Activated CD4-positive, alpha-beta T cell treated with anti-CD3 and anti-CD28 coated beads, Interleukin-2, amount 10 ng/mL, durations not matched to agents 24 days and 14 days (primary cell): ENCODE data around the gene RERE. TPM values are rescaled to one million over a fixed set of nuclear protein-coding genes. Genes with fewer than 3 reads are reported as not detected.

Source experiments
- DNase-seq: peaks from one replicate; pipeline ENCODE4 v3.0.0; 2022
- H3K27ac Mint-ChIP-seq: one replicate; pipeline ENCODE4 v1.8.0; 2022; ENCODE audit warnings: mild to moderate bottlenecking, mixed read lengths
- H3K27me3 Mint-ChIP-seq: one replicate; pipeline ENCODE4 v1.8.0; 2022; ENCODE audit warnings: mixed read lengths
- H3K36me3 Mint-ChIP-seq: one replicate; pipeline ENCODE4 v1.8.0; 2022; ENCODE audit warnings: low read depth, mild to moderate bottlenecking, mixed read lengths
- H3K4me1 Mint-ChIP-seq: one replicate; pipeline ENCODE4 v1.8.0; 2021; ENCODE audit warnings: mixed read lengths
- H3K4me3 Mint-ChIP-seq: one replicate; pipeline ENCODE4 v1.8.0; 2022; ENCODE audit warnings: mild to moderate bottlenecking, moderate library complexity, mixed read lengths
- H3K9me3 Mint-ChIP-seq: one replicate; pipeline ENCODE4 v1.8.0; 2021; ENCODE audit warnings: mixed read lengths
- intact Hi-C: fragments of 100-400 bp; cut with micrococcal nuclease; formaldehyde crosslinking; loops from one replicate; pipeline ENCODE4 v1.15.1; 2023
- total RNA-seq: library from RNA; stranded (reverse); gene quantifications from 2 replicates; pipeline ENCODE4 v1.2.3, GENCODE V29; 2022

Gene RERE
- total RNA-seq, 1 donor from 2014 or later: 85.6 TPM

GRCh38 chr1:8321612-8322011, 495.8 kb downstream of the RERE start:
- DNase-seq: no peak
- Mint-ChIP-seq H3K9me3 (peaks cover 8% of the 10 kb centered on the region), H3K4me1 (peaks cover 11% of the 10 kb centered on the region), H3K4me3 (no peak overlapping the region), H3K36me3 (peaks cover 2% of the 10 kb centered on the region), H3K27ac (peak overlapping the region; percentile 9), H3K27me3 (peaks cover 22% of the 10 kb centered on the region)
- intact Hi-C loops: no loop called here

GRCh38 chr1:8318436-8318835, 499.0 kb downstream of the RERE start:
- Mint-ChIP-seq H3K9me3 (peaks cover 8% of the 10 kb centered on the region), H3K27me3 (peaks cover 39% of the 10 kb centered on the region), H3K36me3 (peaks cover 2% of the 10 kb centered on the region), H3K4me3 (peak overlapping the region; percentile 69), H3K4me1 (peaks cover 19% of the 10 kb centered on the region), H3K27ac (peak overlapping the region; percentile 29)
- intact Hi-C loops: loop anchor here (1.0 to 2.0 kb wide), 2 partner anchors 30 to 292 kb away; partner anchors contain the start of gene ERRFI1
- no peak for DNase-seq

GRCh38 chr1:8317647-8318381, 499.6 kb downstream of the RERE start, which contains the start of gene SLC45A1:
Gene SLC45A1, plus strand, starts transcription at chr1:8318114. Its CDS starts 6,216 bp downstream, at chr1:8324330.
- Mint-ChIP-seq H3K36me3 (peaks cover 2% of the 10 kb centered on the region), H3K27ac (peak within 1 kb of the TSS; percentile 29), H3K9me3 (peaks cover 8% of the 10 kb centered on the region), H3K4me3 (peak within 1 kb of the TSS; percentile 73), H3K4me1 (peaks cover 19% of the 10 kb centered on the region), H3K27me3 (peaks cover 43% of the 10 kb centered on the region)
- intact Hi-C loops: loop anchor here (1.0 to 2.0 kb wide), 2 partner anchors 31 to 292 kb away; partner anchors contain the start of gene ERRFI1
- DNase-seq: peak; percentile 95

GRCh38 chr1:8315573-8316475, 501.6 kb downstream of the RERE start:
- DNase-seq: no peak
- intact Hi-C loops: no loop called here
- Mint-ChIP-seq H3K4me1 (peaks cover 14% of the 10 kb centered on the region), H3K4me3 (no peak overlapping the region), H3K27ac (no peak overlapping the region), H3K36me3 (no peaks in the 10 kb centered on the region), H3K27me3 (peaks cover 45% of the 10 kb centered on the region), H3K9me3 (no peaks in the 10 kb centered on the region)

GRCh38 chr1:8314346-8315280, 502.8 kb downstream of the RERE start:
- no peak overlapping the region for H3K27ac Mint-ChIP-seq
- H3K9me3 Mint-ChIP-seq: no peaks in the 10 kb centered on the region
- DNase-seq: peak; percentile 83
- no peaks in the 10 kb centered on the region for H3K36me3 Mint-ChIP-seq
- peak overlapping the region; percentile 28 for H3K4me3 Mint-ChIP-seq
- peaks cover 14% of the 10 kb centered on the region for H3K4me1 Mint-ChIP-seq
- intact Hi-C loops: loop anchor here (1.0 kb wide), 2 partner anchors 283 to 299 kb away; no protein-coding TSS in a partner anchor
- peaks cover 41% of the 10 kb centered on the region for H3K27me3 Mint-ChIP-seq

GRCh38 chr1:8313231-8313630, 504.2 kb downstream of the RERE start:
- peaks cover 34% of the 10 kb centered on the region for H3K27me3 Mint-ChIP-seq
- intact Hi-C loops: no loop called here
- H3K4me1 Mint-ChIP-seq: peaks cover 10% of the 10 kb centered on the region
- H3K4me3 Mint-ChIP-seq: no peak overlapping the region
- no peaks in the 10 kb centered on the region for H3K9me3 Mint-ChIP-seq
- no peaks in the 10 kb centered on the region for H3K36me3 Mint-ChIP-seq
- DNase-seq: no peak
- H3K27ac Mint-ChIP-seq: no peak overlapping the region

- Mint-ChIP-seq H3K4me3 (no peak overlapping the region), H3K36me3 (no peaks in the 10 kb centered on the region), H3K27ac (no peak overlapping the region), H3K27me3 (peaks cover 36% of the 10 kb centered on the region), H3K9me3 (no peaks in the 10 kb centered on the region), H3K4me1 (peaks cover 9% of the 10 kb centered on the region)
- no peak for DNase-seq
- intact Hi-C loops: no loop called here
Measured at GRCh38 chr1:8312235-8313218, 504.9 kb downstream of the RERE start.

- H3K4me1 Mint-ChIP-seq: peaks cover 8% of the 10 kb centered on the region
- no peak overlapping the region for H3K4me3 Mint-ChIP-seq
- DNase-seq: no peak
- H3K9me3 Mint-ChIP-seq: no peaks in the 10 kb centered on the region
- no peak overlapping the region for H3K27ac Mint-ChIP-seq
- H3K36me3 Mint-ChIP-seq: no peaks in the 10 kb centered on the region
- H3K27me3 Mint-ChIP-seq: peaks cover 28% of the 10 kb centered on the region
- intact Hi-C loops: no loop called here
Measured at GRCh38 chr1:8311068-8311718, 506.2 kb downstream of the RERE start.

GRCh38 chr1:8307628-8308027, 509.8 kb downstream of the RERE start:
- DNase-seq: no peak
- Mint-ChIP-seq H3K27ac (no peak overlapping the region), H3K9me3 (no peaks in the 10 kb centered on the region), H3K27me3 (peaks cover 22% of the 10 kb centered on the region), H3K4me1 (no peaks in the 10 kb centered on the region), H3K36me3 (no peaks in the 10 kb centered on the region), H3K4me3 (no peak overlapping the region)
- intact Hi-C loops: no loop called here

- Mint-ChIP-seq H3K4me1 (no peaks in the 10 kb centered on the region), H3K9me3 (no peaks in the 10 kb centered on the region), H3K36me3 (no peaks in the 10 kb centered on the region), H3K4me3 (no peak overlapping the region), H3K27ac (no peak overlapping the region), H3K27me3 (peaks cover 21% of the 10 kb centered on the region)
- DNase-seq: no peak
- intact Hi-C loops: no loop called here
Measured at GRCh38 chr1:8303876-8304275, 513.6 kb downstream of the RERE start.

GRCh38 chr1:8303141-8303540, 514.3 kb downstream of the RERE start:
- H3K9me3 Mint-ChIP-seq: no peaks in the 10 kb centered on the region
- H3K4me3 Mint-ChIP-seq: no peak overlapping the region
- H3K4me1 Mint-ChIP-seq: no peaks in the 10 kb centered on the region
- H3K27me3 Mint-ChIP-seq: peaks cover 18% of the 10 kb centered on the region
- no peak overlapping the region for H3K27ac Mint-ChIP-seq
- H3K36me3 Mint-ChIP-seq: no peaks in the 10 kb centered on the region
- no peak for DNase-seq
- intact Hi-C loops: no loop called here
